ENCODE results near the gene LPXN.

LPXN gene

GRCh38 chr11:58509748-58510147, 65.9 kb downstream of the LPXN start:
- Histone ChIP-seq H3K27ac (ENCODE audit: low read length, poor library complexity, severe bottlenecking) (no peak overlapping the region), H2AK5ac (ENCODE audit: low read length, severe bottlenecking) (no peak overlapping the region), H3K36me3 (ENCODE audit: control insufficient read depth in 1 of 2, insufficient read depth in 2 of 2, low read depth in 1 of 2, low read length in 2 of 2) (peaks cover 0 to 16% of the 10 kb centered on the region in 2 experiments), H3K4me3 (ENCODE audit: insufficient read depth in 1 of 2, low read depth in 1 of 2, low read length in 2 of 2) (peak overlapping the region in 1 of 2 experiments; percentile 15), H3K79me1 (replicated peaks; ENCODE audit: low read length, poor library complexity, severe bottlenecking) (no peaks in the 10 kb centered on the region), H2BK15ac (ENCODE audit: low read depth, poor library complexity, severe bottlenecking) (no peak overlapping the region), H3K4ac (ENCODE audit: low read depth in 1 of 2, low read length in 2 of 2) (no peak overlapping the region), H3K23ac (ENCODE audit: low read length in 2 of 2) (no peak overlapping the region), H3K4me2 (ENCODE audit: low read length, poor library complexity, severe bottlenecking) (no peak overlapping the region), H4K8ac (ENCODE audit: low read length) (no peak overlapping the region), H4K91ac (ENCODE audit: low read length) (no peak overlapping the region), H2BK120ac (ENCODE audit: low read depth, low read length) (no peak overlapping the region), H2AFZ (ENCODE audit: low read depth, low read length) (no peak overlapping the region), H3K27me3 (ENCODE audit: control insufficient read depth in 1 of 2, insufficient read depth in 1 of 2, low read length in 2 of 2) (peaks cover 0 to 4% of the 10 kb centered on the region in 2 experiments), H3K9me3 (ENCODE audit: control insufficient read depth, low read length) (no peaks in the 10 kb centered on the region), H3K18ac (ENCODE audit: low read depth in 1 of 2, low read length in 2 of 2) (no peak overlapping the region), H3K4me1 (ENCODE audit: control insufficient read depth, insufficient read depth, low read depth, low read length) (peaks cover 2% of the 10 kb centered on the region), H2BK12ac (ENCODE audit: low read length in 2 of 2) (no peak overlapping the region), H2BK5ac (ENCODE audit: low read depth, low read length, poor library complexity, severe bottlenecking) (no peak overlapping the region), H3K14ac (ENCODE audit: low read length in 2 of 2) (no peak overlapping the region), H3K9ac (ENCODE audit: low read length) (no peak overlapping the region)
- 17% methylated on average over 1 of the region's 1 CpG for WGBS
- no peak for DNase-seq

- H3K9me3 ChIP-seq (ENCODE audit: control insufficient read depth, low read length): no peaks in the 10 kb centered on the region
- no peak overlapping the region for H3K27ac ChIP-seq (ENCODE audit: low read length, poor library complexity, severe bottlenecking)
- H3K36me3 ChIP-seq (ENCODE audit: control insufficient read depth in 1 of 2, insufficient read depth in 2 of 2, low read depth in 1 of 2, low read length in 2 of 2): peaks cover 0 to 16% of the 10 kb centered on the region in 2 experiments
- H2AK5ac ChIP-seq (ENCODE audit: low read length, severe bottlenecking): no peak overlapping the region
- no peak overlapping the region for H3K4ac ChIP-seq (ENCODE audit: low read depth in 1 of 2, low read length in 2 of 2)
- H3K23ac ChIP-seq (ENCODE audit: low read length in 2 of 2): no peak overlapping the region
- H4K8ac ChIP-seq (ENCODE audit: low read length): no peak overlapping the region
- H3K14ac ChIP-seq (ENCODE audit: low read length in 2 of 2): no peak overlapping the region
- no peak overlapping the region for H4K91ac ChIP-seq (ENCODE audit: low read length)
- H3K27me3 ChIP-seq (ENCODE audit: control insufficient read depth in 1 of 2, insufficient read depth in 1 of 2, low read length in 2 of 2): peaks cover 0 to 4% of the 10 kb centered on the region in 2 experiments
- H2BK120ac ChIP-seq (ENCODE audit: low read depth, low read length): no peak overlapping the region
- DNase-seq: no peak
- H2AFZ ChIP-seq (ENCODE audit: low read depth, low read length): no peak overlapping the region
- H2BK12ac ChIP-seq (ENCODE audit: low read length in 2 of 2): no peak overlapping the region
- no peaks in the 10 kb centered on the region for H3K79me1 ChIP-seq (replicated peaks; ENCODE audit: low read length, poor library complexity, severe bottlenecking)
- H3K4me2 ChIP-seq (ENCODE audit: low read length, poor library complexity, severe bottlenecking): no peak overlapping the region
- no peak overlapping the region for H3K18ac ChIP-seq (ENCODE audit: low read depth in 1 of 2, low read length in 2 of 2)
- H3K9ac ChIP-seq (ENCODE audit: low read length): no peak overlapping the region
- H2BK15ac ChIP-seq (ENCODE audit: low read depth, poor library complexity, severe bottlenecking): no peak overlapping the region
- H2BK5ac ChIP-seq (ENCODE audit: low read depth, low read length, poor library complexity, severe bottlenecking): no peak overlapping the region
- H3K4me1 ChIP-seq (ENCODE audit: control insufficient read depth, insufficient read depth, low read depth, low read length): no peaks in the 10 kb centered on the region
- no peak overlapping the region for H3K4me3 ChIP-seq (ENCODE audit: insufficient read depth in 1 of 2, low read depth in 1 of 2, low read length in 2 of 2)
Observed at GRCh38 chr11:58508814-58509213, 66.8 kb downstream of the LPXN start.

- no peak within 1 kb of the TSS for H3K23ac ChIP-seq (ENCODE audit: low read length in 2 of 2)
- H3K36me3 ChIP-seq (ENCODE audit: control insufficient read depth in 1 of 2, insufficient read depth in 2 of 2, low read depth in 1 of 2, low read length in 2 of 2): peaks cover 0 to 21% of the 10 kb centered on the region in 2 experiments
- H3K4me3 ChIP-seq (ENCODE audit: insufficient read depth in 1 of 2, low read depth in 1 of 2, low read length in 2 of 2): no peak within 1 kb of the TSS
- H3K4ac ChIP-seq (ENCODE audit: low read depth in 1 of 2, low read length in 2 of 2): no peak within 1 kb of the TSS
- no peak within 1 kb of the TSS for H2BK12ac ChIP-seq (ENCODE audit: low read length in 2 of 2)
- H4K91ac ChIP-seq (ENCODE audit: low read length): no peak within 1 kb of the TSS
- H2AFZ ChIP-seq (ENCODE audit: low read depth, low read length): no peak within 1 kb of the TSS
- no peaks in the 10 kb centered on the region for H3K79me1 ChIP-seq (replicated peaks; ENCODE audit: low read length, poor library complexity, severe bottlenecking)
- H3K27ac ChIP-seq (ENCODE audit: low read length, poor library complexity, severe bottlenecking): no peak within 1 kb of the TSS
- WGBS: no CpG with 5 or more reads among the region's 1 CpG
- no peak within 1 kb of the TSS for H2BK5ac ChIP-seq (ENCODE audit: low read depth, low read length, poor library complexity, severe bottlenecking)
- H2AK5ac ChIP-seq (ENCODE audit: low read length, severe bottlenecking): no peak within 1 kb of the TSS
- H3K14ac ChIP-seq (ENCODE audit: low read length in 2 of 2): no peak within 1 kb of the TSS
- H2BK15ac ChIP-seq (ENCODE audit: low read depth, poor library complexity, severe bottlenecking): no peak within 1 kb of the TSS
- H4K8ac ChIP-seq (ENCODE audit: low read length): no peak within 1 kb of the TSS
- H3K4me1 ChIP-seq (ENCODE audit: control insufficient read depth, insufficient read depth, low read depth, low read length): no peaks in the 10 kb centered on the region
- no peak within 1 kb of the TSS for H3K4me2 ChIP-seq (ENCODE audit: low read length, poor library complexity, severe bottlenecking)
- H2BK120ac ChIP-seq (ENCODE audit: low read depth, low read length): no peak within 1 kb of the TSS
- no peak for DNase-seq
- H3K9me3 ChIP-seq (ENCODE audit: control insufficient read depth, low read length): no peaks in the 10 kb centered on the region
- H3K9ac ChIP-seq (ENCODE audit: low read length): no peak within 1 kb of the TSS
- H3K18ac ChIP-seq (ENCODE audit: low read depth in 1 of 2, low read length in 2 of 2): no peak within 1 kb of the TSS
- peaks cover 0 to 4% of the 10 kb centered on the region in 2 experiments for H3K27me3 ChIP-seq (ENCODE audit: control insufficient read depth in 1 of 2, insufficient read depth in 1 of 2, low read length in 2 of 2)
Observed at GRCh38 chr11:58508005-58508404, 67.7 kb downstream of the LPXN start, which contains the start of gene OR5B21. TSS of gene OR5B21 (minus strand) at chr11:58508105. CDS start at chr11:58508105, 0 bp downstream.

GRCh38 chr11:58507355-58507754, 68.3 kb downstream of the LPXN start:
- H3K27me3 ChIP-seq (ENCODE audit: control insufficient read depth in 1 of 2, insufficient read depth in 1 of 2, low read length in 2 of 2): peaks cover 0 to 4% of the 10 kb centered on the region in 2 experiments
- DNase-seq: no peak
- peaks cover 0 to 21% of the 10 kb centered on the region in 2 experiments for H3K36me3 ChIP-seq (ENCODE audit: control insufficient read depth in 1 of 2, insufficient read depth in 2 of 2, low read depth in 1 of 2, low read length in 2 of 2)
- no peaks in the 10 kb centered on the region for H3K4me1 ChIP-seq (ENCODE audit: control insufficient read depth, insufficient read depth, low read depth, low read length)
- no peak overlapping the region for H2AK5ac ChIP-seq (ENCODE audit: low read length, severe bottlenecking)
- no peak overlapping the region for H3K4me3 ChIP-seq (ENCODE audit: insufficient read depth in 1 of 2, low read depth in 1 of 2, low read length in 2 of 2)
- H3K9ac ChIP-seq (ENCODE audit: low read length): no peak overlapping the region
- no peak overlapping the region for H3K23ac ChIP-seq (ENCODE audit: low read length in 2 of 2)
- no peak overlapping the region for H2BK5ac ChIP-seq (ENCODE audit: low read depth, low read length, poor library complexity, severe bottlenecking)
- H3K79me1 ChIP-seq (replicated peaks; ENCODE audit: low read length, poor library complexity, severe bottlenecking): no peaks in the 10 kb centered on the region
- H3K9me3 ChIP-seq (ENCODE audit: control insufficient read depth, low read length): no peaks in the 10 kb centered on the region
- no peak overlapping the region for H3K18ac ChIP-seq (ENCODE audit: low read depth in 1 of 2, low read length in 2 of 2)
- no peak overlapping the region for H3K4me2 ChIP-seq (ENCODE audit: low read length, poor library complexity, severe bottlenecking)
- 74% methylated on average over 4 of the region's 4 CpGs for WGBS
- H2BK12ac ChIP-seq (ENCODE audit: low read length in 2 of 2): no peak overlapping the region
- H4K91ac ChIP-seq (ENCODE audit: low read length): no peak overlapping the region
- H3K14ac ChIP-seq (ENCODE audit: low read length in 2 of 2): no peak overlapping the region
- H2AFZ ChIP-seq (ENCODE audit: low read depth, low read length): no peak overlapping the region
- no peak overlapping the region for H2BK15ac ChIP-seq (ENCODE audit: low read depth, poor library complexity, severe bottlenecking)
- H3K4ac ChIP-seq (ENCODE audit: low read depth in 1 of 2, low read length in 2 of 2): no peak overlapping the region
- no peak overlapping the region for H2BK120ac ChIP-seq (ENCODE audit: low read depth, low read length)
- H4K8ac ChIP-seq (ENCODE audit: low read length): no peak overlapping the region
- no peak overlapping the region for H3K27ac ChIP-seq (ENCODE audit: low read length, poor library complexity, severe bottlenecking)
